ENCODE measurements around the gene ENG.

Gene ENG

DNA sequence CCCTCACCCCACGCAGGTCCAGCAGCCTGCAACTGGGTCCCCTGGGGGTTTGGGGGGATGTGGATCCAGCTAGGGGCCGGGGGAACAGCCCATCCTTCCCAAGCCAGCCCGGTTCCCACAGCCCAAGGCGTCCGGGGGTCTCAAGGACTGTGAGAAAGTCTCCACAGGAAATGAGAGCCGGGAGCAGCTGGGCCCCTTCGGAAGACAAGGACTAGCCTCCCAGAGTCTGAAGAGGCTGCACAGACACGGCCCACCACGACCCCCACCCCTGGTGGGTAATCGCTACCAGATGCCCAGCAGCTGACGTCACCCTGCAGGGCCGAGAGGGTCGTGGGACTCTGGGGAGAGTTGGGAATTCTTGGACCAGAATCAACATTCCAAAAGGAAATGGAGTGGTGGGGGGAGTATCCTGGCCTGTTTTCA, 86.5 kb downstream of the ENG start:
- H3K4me3 ChIP-seq (replicated peaks; ENCODE audit: low read depth, low read length), result no peak overlapping the region
- TF ChIP-seq, protein P1, sequence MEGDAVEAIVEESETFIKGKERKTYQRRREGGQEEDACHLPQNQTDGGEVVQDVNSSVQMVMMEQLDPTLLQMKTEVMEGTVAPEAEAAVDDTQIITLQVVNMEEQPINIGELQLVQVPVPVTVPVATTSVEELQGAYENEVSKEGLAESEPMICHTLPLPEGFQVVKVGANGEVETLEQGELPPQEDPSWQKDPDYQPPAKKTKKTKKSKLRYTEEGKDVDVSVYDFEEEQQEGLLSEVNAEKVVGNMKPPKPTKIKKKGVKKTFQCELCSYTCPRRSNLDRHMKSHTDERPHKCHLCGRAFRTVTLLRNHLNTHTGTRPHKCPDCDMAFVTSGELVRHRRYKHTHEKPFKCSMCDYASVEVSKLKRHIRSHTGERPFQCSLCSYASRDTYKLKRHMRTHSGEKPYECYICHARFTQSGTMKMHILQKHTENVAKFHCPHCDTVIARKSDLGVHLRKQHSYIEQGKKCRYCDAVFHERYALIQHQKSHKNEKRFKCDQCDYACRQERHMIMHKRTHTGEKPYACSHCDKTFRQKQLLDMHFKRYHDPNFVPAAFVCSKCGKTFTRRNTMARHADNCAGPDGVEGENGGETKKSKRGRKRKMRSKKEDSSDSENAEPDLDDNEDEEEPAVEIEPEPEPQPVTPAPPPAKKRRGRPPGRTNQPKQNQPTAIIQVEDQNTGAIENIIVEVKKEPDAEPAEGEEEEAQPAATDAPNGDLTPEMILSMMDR (IDR thresholded peaks at IDR 0.05; ENCODE audit: low read depth, low read length, missing control alignments), result no peak
- no peak for DNase-seq (ENCODE audit: extremely low read depth, low read depth)

DNA sequence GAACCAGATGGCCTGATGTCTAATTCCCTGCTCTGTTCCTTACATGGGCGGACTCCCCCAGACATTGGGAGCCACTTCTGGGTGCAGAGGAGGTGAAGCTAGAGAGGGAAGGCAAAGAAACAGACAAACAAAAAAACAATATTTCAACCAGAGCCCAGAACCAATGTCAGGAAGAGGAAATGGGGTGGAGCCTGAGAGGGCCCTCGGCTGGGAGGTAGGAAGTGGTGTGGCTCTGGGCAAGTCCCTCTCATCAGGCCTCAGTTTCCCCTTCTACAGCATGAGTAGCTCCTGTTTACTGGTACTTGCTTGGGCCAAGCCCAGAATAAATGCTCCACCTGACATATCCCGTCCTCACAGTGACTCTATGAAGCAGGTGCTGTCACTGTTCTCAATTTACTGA, 87.0 kb downstream of the ENG start:
- TF ChIP-seq, protein P1 (IDR thresholded peaks at IDR 0.05; ENCODE audit: low read depth, low read length, missing control alignments), result no peak
- DNase-seq (ENCODE audit: extremely low read depth, low read depth), result no peak
- H3K4me3 ChIP-seq (replicated peaks; ENCODE audit: low read depth, low read length), result no peak overlapping the region

DNA sequence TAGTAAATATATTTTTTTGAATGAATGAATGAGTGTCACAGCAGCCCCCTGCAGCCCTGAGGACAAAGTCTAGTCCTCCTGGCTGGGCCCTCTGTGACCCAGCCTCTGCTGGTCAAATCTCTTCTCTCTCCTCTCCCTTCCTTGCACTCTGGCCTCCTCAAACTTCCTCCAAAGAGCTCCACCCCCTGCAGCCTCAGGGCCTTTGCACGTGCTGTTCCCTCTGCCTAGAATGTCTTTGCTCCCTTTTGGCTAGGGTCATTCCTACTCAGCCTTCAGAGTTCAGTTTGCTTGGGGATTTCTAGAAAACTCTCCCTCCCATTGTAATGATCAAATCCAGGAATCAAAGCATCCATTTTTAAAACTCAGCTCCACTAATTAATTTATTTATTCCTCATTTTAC, 89.0 kb downstream of the ENG start:
- DNase-seq (ENCODE audit: extremely low read depth, low read depth), result no peak
- no peak overlapping the region for H3K4me3 ChIP-seq (replicated peaks; ENCODE audit: low read depth, low read length)
- TF ChIP-seq, protein P1 (IDR thresholded peaks at IDR 0.05; ENCODE audit: low read depth, low read length, missing control alignments), result no peak
